Breast epithelium (tissue), 4 donors: ENCODE results near the gene EIPR1. TPM values are rescaled to one million over a fixed set of nuclear protein-coding genes. Genes with fewer than 3 reads are reported as not detected.

ENCODE experiments used
- DNase-seq, 2 donors: peaks; one replicate each; pipeline ENCODE4 v3.0.0-alpha.2; 2019; ENCODE audit warnings: low spot score in 2 of 2
- H3K27ac ChIP-seq, 2 donors: fragments of 200-600 bp; sonication (generic) in 1 of 2; one replicate each; pipeline ENCODE4 v1.5.1; 2016 to 2019; ENCODE audit warnings: mild to moderate bottlenecking in 1 of 2
- H3K27me3 ChIP-seq, 2 donors: fragments of 200-600 bp; sonication (generic) in 1 of 2; one replicate each; pipeline versions ENCODE4 v1.5.1 to v1.6.0; 2017 to 2019; ENCODE audit warnings: control low read depth in 1 of 2, mild to moderate bottlenecking in 1 of 2
- H3K36me3 ChIP-seq: fragments of 200-600 bp; one replicate; pipeline ENCODE4 v1.5.1; 2019
- H3K4me1 ChIP-seq, 2 donors: fragments of 200-600 bp; sonication (generic); one replicate each; pipeline ENCODE4 v1.5.1; 2016 to 2019; ENCODE audit warnings: control low read depth in 1 of 2
- H3K4me3 ChIP-seq, 3 donors: fragments of 200-600 bp; sonication (generic); 1 replicate in 2 of 3; 2 replicates in 1 of 3; pipeline ENCODE4 v1.5.1; 2016 to 2019; ENCODE audit warnings: mild to moderate bottlenecking in 3 of 3, moderate library complexity in 2 of 3
- H3K9me3 ChIP-seq, 2 donors: fragments of 200-600 bp; sonication (generic) in 1 of 2; one replicate each; pipeline ENCODE4 v1.5.1; 2016 to 2019; ENCODE audit warnings: control low read depth in 1 of 2
- POLR2A ChIP-seq: fragments of 450-650 bp; IDR thresholded peaks from one replicate; pipeline ENCODE4 v1.6.1; 2016; ENCODE audit warnings: antibody characterized with exemption, mild to moderate bottlenecking, moderate library complexity
- POLR2AphosphoS5 ChIP-seq, 3 donors: sonication (generic); formaldehyde crosslinking; IDR thresholded peaks; one replicate each; pipeline ENCODE4 v1.6.1; 2017; ENCODE audit warnings: antibody characterized with exemption in 3 of 3
- intact Hi-C: fragments of 100-400 bp; cut with DNase I; formaldehyde crosslinking; loops from one replicate; pipeline ENCODE4 v1.15.1; 2023; ENCODE audit warnings: low total_unique reads
- total RNA-seq, 3 donors: library from RNA; depleted of rRNA; stranded (reverse); fragments of >200 nt; gene quantifications; one replicate each; pipeline ENCODE4 v1.1.0, GENCODE V29; 2016
- TF ChIP-seq, protein P1 (sequence below), 3 donors: fragments of 450-650 bp; IDR thresholded peaks; one replicate each; pipeline ENCODE4 v1.5.1; 2016 to 2017; ENCODE audit warnings: antibody characterized with exemption in 3 of 3, mild to moderate bottlenecking in 3 of 3, moderate library complexity in 3 of 3

EIPR1 gene
- total RNA-seq, 3 donors from 2014 or later: 12.8 to 31.0 (median 23.3) TPM

DNA sequence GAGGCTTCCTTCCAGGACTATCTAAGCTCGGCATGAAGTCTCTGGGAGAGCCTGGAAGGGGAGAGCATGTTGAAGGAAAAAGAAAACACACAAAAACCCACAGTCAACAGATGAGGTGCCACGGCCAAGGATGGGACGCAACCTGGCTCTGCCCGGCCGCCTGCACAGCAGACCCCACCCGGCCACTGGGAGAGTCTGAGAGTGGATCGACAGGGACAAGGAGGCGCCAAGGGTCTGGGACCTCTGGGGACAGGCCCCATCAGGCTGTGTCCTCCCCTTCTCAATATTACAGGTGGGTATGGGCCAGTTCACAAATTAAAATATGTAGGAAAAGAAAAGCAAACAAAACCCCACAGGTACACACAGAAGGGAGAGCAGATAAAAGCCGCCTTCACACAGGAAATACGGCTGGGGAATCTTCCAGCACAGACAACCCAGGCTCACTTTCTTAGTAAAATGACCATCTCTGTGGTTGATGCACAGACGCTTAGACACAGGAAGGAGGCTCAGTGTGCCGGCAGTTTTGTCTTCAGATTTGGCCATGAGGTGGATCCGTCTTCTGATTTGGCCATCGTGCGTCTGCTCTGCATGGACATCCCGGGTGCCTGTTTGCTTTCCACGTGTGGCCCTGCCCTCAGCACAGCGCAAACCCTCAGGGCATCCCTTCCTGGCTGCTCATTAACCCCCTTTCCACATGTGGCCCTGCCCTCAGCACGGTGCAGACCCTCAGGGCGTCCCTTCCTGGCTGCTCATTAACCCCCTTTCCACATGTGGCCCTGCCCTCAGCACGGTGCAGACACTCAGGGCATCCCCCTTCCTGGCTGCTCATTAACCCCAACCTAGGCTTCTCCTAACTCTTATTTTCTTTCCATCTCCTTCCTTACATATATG is 138.4 kb downstream of the EIPR1 start:
- H3K9me3 ChIP-seq: peaks cover 0 to 8% of the 10 kb centered on the region in 2 donors
- no peaks in the 10 kb centered on the region for H3K27me3 ChIP-seq
- intact Hi-C loops: no loop called here
- no peaks in the 10 kb centered on the region for H3K36me3 ChIP-seq
- no peak overlapping the region for H3K27ac ChIP-seq
- H3K4me1 ChIP-seq: no peaks in the 10 kb centered on the region
- DNase-seq: no peak
- TF ChIP-seq POLR2AphosphoS5 (IDR thresholded peaks at IDR 0.05): no peak
- TF ChIP-seq POLR2A: no peak
- TF ChIP-seq, protein P1, sequence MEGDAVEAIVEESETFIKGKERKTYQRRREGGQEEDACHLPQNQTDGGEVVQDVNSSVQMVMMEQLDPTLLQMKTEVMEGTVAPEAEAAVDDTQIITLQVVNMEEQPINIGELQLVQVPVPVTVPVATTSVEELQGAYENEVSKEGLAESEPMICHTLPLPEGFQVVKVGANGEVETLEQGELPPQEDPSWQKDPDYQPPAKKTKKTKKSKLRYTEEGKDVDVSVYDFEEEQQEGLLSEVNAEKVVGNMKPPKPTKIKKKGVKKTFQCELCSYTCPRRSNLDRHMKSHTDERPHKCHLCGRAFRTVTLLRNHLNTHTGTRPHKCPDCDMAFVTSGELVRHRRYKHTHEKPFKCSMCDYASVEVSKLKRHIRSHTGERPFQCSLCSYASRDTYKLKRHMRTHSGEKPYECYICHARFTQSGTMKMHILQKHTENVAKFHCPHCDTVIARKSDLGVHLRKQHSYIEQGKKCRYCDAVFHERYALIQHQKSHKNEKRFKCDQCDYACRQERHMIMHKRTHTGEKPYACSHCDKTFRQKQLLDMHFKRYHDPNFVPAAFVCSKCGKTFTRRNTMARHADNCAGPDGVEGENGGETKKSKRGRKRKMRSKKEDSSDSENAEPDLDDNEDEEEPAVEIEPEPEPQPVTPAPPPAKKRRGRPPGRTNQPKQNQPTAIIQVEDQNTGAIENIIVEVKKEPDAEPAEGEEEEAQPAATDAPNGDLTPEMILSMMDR (IDR thresholded peaks at IDR 0.05): no peak
- H3K4me3 ChIP-seq: no peak overlapping the region

DNA sequence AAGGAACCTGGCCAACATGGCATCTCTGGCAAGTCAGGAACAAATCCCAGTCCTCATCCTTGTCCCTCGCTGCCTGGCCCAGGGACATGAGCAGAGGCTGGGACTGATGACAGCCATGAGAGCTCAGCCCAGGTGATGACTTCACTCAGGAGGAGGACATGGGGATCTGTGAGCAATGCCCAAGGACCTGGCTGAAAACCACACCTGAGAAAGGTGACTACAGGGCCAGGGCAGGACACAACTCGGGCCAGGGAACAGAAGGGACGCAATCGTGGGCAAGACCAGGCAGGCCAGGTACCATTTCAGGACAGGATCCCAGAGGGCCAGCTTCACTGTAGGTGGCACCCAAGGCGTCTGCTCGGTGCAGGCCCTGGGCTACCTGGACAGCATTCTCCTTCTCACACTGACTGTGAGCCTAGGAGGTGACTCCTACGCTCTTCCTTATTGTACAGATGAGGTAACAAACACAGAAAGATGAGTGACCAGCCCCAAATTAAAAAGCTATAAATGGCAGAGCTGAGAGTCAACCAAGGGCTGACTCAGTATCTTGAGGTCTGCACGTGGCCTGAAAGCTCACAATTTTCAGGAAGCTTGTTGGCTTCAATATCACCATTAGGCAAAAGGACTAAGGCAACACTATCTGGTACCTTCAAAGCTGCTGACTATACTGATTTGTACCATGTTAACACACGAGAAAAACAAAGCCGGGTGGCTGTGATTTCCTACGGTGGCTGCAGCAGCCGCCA is 141.1 kb downstream of the EIPR1 start:
- H3K36me3 ChIP-seq: no peaks in the 10 kb centered on the region
- DNase-seq: no peak
- H3K27ac ChIP-seq: no peak overlapping the region
- peaks cover 0 to 8% of the 10 kb centered on the region in 2 donors for H3K9me3 ChIP-seq
- intact Hi-C loops: no loop called here
- TF ChIP-seq POLR2AphosphoS5 (IDR thresholded peaks at IDR 0.05) (no peak), POLR2A (no peak)
- TF ChIP-seq, protein P1 (IDR thresholded peaks at IDR 0.05): no peak
- no peaks in the 10 kb centered on the region for H3K4me1 ChIP-seq
- H3K4me3 ChIP-seq: no peak overlapping the region
- H3K27me3 ChIP-seq: no peaks in the 10 kb centered on the region

GRCh38 chr2:3233877-3234276 is 143.7 kb downstream of the EIPR1 start:
- H3K9me3 ChIP-seq: peaks cover 8 to 14% of the 10 kb centered on the region in 2 donors
- H3K27me3 ChIP-seq: no peaks in the 10 kb centered on the region
- intact Hi-C loops: no loop called here
- no peak overlapping the region for H3K4me3 ChIP-seq
- H3K36me3 ChIP-seq: no peaks in the 10 kb centered on the region
- H3K27ac ChIP-seq: no peak overlapping the region
- TF ChIP-seq POLR2AphosphoS5 (IDR thresholded peaks at IDR 0.05): no peak
- H3K4me1 ChIP-seq: no peaks in the 10 kb centered on the region
- DNase-seq: peak in 1 of 2 donors; percentile 59

DNA sequence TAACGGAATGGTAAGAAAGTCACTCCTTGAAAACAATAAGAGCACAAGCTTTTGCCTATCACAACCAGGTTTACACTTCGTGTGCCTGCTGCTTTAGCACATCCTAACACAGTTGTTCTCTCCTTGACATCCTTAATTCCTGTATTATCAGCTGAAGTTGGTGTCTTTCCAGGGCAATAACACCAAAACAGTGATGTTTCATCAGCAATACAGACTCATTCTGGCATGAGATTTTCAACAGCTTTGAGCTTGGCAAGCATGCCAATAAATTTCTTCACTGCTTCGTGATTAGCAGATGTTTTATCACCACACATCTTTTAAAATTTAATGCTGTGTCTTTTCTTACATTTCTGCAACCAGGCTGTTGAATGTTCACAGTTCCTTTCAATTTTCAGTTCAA is 148.4 kb downstream of the EIPR1 start:
- Histone ChIP-seq H3K27ac (no peak overlapping the region), H3K36me3 (no peaks in the 10 kb centered on the region), H3K4me3 (no peak overlapping the region), H3K4me1 (no peaks in the 10 kb centered on the region), H3K27me3 (no peaks in the 10 kb centered on the region), H3K9me3 (peaks cover 14% of the 10 kb centered on the region in 2 donors)
- TF ChIP-seq, protein P1 (IDR thresholded peaks at IDR 0.05): no peak
- TF ChIP-seq POLR2A (no peak), POLR2AphosphoS5 (IDR thresholded peaks at IDR 0.05) (no peak)
- intact Hi-C loops: no loop called here
- DNase-seq: no peak

- no peak for DNase-seq
- TF ChIP-seq, protein P1 (IDR thresholded peaks at IDR 0.05): no peak
- no peak for TF ChIP-seq POLR2A
- intact Hi-C loops: no loop called here
Observed at GRCh38 chr2:3224681-3225080, 152.9 kb downstream of the EIPR1 start.

More at GRCh38 chr2:3224681-3225080, 152.9 kb downstream of the EIPR1 start:
- H3K27me3 ChIP-seq: no peaks in the 10 kb centered on the region
- no peak overlapping the region for H3K27ac ChIP-seq
- H3K36me3 ChIP-seq: no peaks in the 10 kb centered on the region
- H3K4me1 ChIP-seq: no peaks in the 10 kb centered on the region
- H3K4me3 ChIP-seq: no peak overlapping the region
- H3K9me3 ChIP-seq: peaks cover 8 to 26% of the 10 kb centered on the region in 2 donors
